Measurements from ENCODE around the gene CGB8.

The CGB8 gene

DNA sequence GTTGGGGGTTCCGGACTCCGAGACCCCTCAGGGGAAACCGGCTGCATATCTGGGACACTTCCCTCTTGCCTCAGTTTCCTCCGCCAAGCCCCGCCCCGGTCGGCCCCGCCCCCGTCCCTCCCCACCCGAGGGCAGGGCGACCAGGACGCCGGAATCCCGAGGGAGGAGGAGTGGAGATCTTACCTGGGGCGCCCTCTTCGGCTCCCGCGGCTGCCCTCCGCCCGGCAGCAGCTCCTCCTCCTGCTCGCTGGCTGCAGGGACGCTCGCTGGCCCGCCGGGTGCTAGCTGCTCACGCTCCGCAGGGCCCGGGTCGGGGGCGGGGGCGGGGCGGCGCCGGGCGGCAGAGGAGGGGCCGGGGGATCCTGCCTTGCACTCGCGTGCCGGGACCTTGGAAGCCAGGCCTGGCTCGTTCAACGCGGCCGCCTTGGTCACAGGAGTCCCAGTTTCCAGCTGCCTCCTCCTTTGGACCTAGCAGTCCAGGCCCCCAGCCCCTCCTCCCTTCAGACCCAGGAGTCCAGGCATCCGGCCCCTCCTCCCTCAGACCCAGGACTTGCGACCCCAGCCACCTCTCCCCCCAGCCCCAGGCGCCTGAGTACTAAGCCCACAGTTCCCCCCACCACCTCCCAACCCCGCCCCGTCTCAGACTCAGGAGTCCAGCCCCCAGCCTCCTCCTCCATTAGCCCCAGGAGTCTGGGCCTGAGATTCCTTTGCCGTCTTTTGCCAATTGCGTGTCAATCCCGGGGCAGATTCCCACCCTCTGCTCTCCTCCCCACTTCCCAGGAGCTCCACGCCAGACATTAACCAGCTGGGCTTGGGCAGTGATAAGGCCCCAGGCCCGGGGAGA, 16.1 kb upstream of the CGB8 start, which contains the start of gene NTF4:
Gene NTF4, minus strand, starts transcription at position 51 of the 844 bp plus-strand sequence. CDS start 2,821 bp downstream, outside the sequence.
- peak within 1 kb of the TSS in 1 of 2 donors; percentile 15 for H3K4me3 ChIP-seq (replicated peaks in 1 of 2; ENCODE audit: low read depth in 2 of 2, low read length in 2 of 2)
- TF ChIP-seq, protein P1, sequence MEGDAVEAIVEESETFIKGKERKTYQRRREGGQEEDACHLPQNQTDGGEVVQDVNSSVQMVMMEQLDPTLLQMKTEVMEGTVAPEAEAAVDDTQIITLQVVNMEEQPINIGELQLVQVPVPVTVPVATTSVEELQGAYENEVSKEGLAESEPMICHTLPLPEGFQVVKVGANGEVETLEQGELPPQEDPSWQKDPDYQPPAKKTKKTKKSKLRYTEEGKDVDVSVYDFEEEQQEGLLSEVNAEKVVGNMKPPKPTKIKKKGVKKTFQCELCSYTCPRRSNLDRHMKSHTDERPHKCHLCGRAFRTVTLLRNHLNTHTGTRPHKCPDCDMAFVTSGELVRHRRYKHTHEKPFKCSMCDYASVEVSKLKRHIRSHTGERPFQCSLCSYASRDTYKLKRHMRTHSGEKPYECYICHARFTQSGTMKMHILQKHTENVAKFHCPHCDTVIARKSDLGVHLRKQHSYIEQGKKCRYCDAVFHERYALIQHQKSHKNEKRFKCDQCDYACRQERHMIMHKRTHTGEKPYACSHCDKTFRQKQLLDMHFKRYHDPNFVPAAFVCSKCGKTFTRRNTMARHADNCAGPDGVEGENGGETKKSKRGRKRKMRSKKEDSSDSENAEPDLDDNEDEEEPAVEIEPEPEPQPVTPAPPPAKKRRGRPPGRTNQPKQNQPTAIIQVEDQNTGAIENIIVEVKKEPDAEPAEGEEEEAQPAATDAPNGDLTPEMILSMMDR (IDR thresholded peaks at IDR 0.05; ENCODE audit: low read depth, low read length): no peak
- DNase-seq (ENCODE audit: low read depth in 2 of 2): peak in 1 of 2 donors; percentile 28

DNA sequence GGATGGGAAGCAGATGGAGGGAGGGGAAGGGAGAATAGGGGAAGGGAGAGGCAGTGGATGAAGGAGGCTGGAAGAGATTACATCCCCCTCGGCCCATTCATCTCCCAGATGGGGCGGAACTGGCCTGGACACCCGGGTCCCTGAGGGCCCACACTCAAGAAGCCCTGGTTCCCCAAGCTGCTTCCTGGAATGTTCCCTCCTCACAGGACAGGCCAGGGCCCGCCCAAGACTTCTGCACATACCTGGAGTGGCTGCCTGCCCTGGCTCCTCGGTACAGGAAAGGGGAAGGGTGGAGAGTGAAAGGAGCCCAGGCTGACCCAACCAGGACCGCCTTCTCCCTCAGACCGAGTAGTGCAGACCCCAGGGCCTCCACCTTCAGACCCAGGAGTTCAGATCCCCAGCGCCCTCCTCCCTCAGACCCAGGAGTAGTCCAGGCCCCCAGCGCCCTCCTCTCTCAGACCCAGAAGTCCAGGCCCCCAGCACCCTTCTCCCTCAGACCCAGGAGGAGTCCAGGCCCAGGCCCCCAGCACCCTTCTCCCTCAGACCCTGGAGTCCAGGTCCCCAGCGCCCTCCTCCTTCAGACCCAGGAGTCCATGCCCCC, 15.2 kb upstream of the CGB8 start:
- H3K4me3 ChIP-seq (replicated peaks in 1 of 2; ENCODE audit: low read depth in 2 of 2, low read length in 2 of 2): peak overlapping the region in 1 of 2 donors; percentile 15
- TF ChIP-seq, protein P1 (IDR thresholded peaks at IDR 0.05; ENCODE audit: low read depth, low read length): no peak
- no peak for DNase-seq (ENCODE audit: low read depth in 2 of 2)

DNA sequence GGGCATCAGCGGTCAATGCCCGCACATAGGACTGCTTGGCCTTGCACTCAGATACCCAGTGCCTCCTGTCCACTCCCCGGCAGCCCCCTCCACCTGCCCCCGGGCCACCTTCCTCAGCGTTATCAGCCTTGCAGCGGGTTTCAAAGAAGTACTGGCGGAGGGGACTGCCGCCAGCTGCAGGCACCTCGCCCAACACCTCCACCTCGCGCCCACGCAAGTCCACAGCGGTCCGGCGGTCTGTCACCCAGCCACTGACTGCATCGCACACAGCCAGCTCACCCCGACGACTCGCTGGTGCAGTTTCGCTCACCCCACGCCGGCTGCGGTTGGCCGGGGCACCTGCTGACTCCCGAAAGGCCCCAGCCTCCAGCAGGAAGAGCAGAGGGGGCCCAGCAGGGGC, 12.5 kb upstream of the CGB8 start:
- TF ChIP-seq, protein P1 (IDR thresholded peaks at IDR 0.05; ENCODE audit: low read depth, low read length): no peak
- H3K4me3 ChIP-seq (replicated peaks in 1 of 2; ENCODE audit: low read depth in 2 of 2, low read length in 2 of 2): no peak overlapping the region
- DNase-seq (ENCODE audit: low read depth in 2 of 2): no peak

DNA sequence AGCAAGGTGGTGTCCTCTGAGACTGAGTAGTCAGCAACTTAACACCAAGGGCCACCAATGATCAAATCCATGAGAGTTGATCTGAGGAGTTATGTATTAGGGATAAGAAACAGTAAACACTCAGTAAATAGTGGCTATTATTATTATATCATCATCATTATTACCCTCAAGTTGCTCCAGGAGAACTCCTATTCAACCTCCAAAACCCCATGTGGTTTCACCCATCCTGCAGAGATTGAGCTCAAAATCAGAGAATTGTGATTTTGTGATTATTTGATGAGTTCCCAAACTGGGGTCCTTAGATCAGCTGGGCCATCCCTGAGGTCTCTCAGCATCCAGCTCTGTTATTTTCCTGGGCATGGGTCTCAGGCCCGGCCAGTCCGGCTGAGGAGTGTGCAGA, 12.1 kb upstream of the CGB8 start:
- no peak for DNase-seq (ENCODE audit: low read depth in 2 of 2)
- TF ChIP-seq, protein P1 (IDR thresholded peaks at IDR 0.05; ENCODE audit: low read depth, low read length): no peak
- no peak overlapping the region for H3K4me3 ChIP-seq (replicated peaks in 1 of 2; ENCODE audit: low read depth in 2 of 2, low read length in 2 of 2)

DNA sequence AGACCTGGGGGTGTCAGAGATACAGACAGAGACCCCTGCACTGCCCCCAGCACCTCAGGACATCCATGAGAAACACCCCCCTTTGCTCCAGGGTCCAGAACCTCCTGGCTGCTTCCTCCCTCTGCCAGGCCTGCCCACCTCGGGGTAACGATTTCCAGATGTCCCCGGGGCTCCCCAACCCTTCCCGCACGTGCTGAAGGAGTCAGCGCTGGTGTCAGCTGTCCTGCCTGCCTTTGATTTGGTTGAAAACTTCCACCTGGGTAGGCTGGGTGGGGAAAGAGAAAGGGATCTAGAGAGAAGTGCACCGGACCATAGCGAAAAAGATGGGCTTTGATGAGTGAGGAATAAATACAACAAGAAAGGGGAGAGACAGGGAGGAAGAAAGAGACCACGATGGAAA, 10.1 kb upstream of the CGB8 start:
- TF ChIP-seq, protein P1 (IDR thresholded peaks at IDR 0.05; ENCODE audit: low read depth, low read length): no peak
- DNase-seq (ENCODE audit: low read depth in 2 of 2): no peak
- H3K4me3 ChIP-seq (replicated peaks in 1 of 2; ENCODE audit: low read depth in 2 of 2, low read length in 2 of 2): no peak overlapping the region

DNA sequence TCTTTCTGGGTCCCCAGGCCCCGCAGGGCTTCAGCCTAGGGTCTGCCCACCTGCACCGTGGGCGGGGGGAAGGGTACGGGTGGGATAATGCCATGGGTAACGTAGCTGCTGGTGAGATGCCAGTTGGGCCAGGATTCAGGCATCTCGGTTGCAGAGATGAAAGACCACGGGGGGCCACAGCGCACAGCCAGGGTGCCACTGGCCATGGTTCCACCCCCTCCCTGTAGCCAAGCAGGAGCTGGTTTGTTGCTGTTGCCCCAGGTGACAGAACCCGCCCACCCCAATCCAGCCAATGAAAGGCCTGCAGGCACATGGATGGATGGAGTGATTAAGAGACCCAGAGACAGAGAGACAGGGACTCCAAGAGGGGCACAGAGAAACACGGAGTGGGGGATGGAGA, 9.7 kb upstream of the CGB8 start:
- DNase-seq (ENCODE audit: low read depth in 2 of 2): peak in 1 of 2 donors; percentile 24
- no peak overlapping the region for H3K4me3 ChIP-seq (replicated peaks in 1 of 2; ENCODE audit: low read depth in 2 of 2, low read length in 2 of 2)
- TF ChIP-seq, protein P1 (IDR thresholded peaks at IDR 0.05; ENCODE audit: low read depth, low read length): no peak
